Left renal pelvis (tissue), 4 donors: Measurements from ENCODE around the gene IL17B. TPM values are rescaled to one million over a fixed set of nuclear protein-coding genes. Genes with fewer than 3 reads are reported as not detected.

Source experiments
- DNase-seq, 4 donors: peaks; one replicate each; pipeline ENCODE4 v3.0.0-alpha.2; 2013; ENCODE audit warnings: low read depth in 4 of 4, low spot score in 3 of 4
- polyA plus RNA-seq, 4 donors: library from polyadenylated mRNA; unstranded; fragments of 120-200 nt; gene quantifications; one replicate each; pipeline ENCODE4 v1.2.1, GENCODE V29; 2013; ENCODE audit not compliant: insufficient read length in 4 of 4

Gene IL17B
- polyA plus RNA-seq, 4 donors = 0.52 to 1.7 (median 1.4) TPM

DNA sequence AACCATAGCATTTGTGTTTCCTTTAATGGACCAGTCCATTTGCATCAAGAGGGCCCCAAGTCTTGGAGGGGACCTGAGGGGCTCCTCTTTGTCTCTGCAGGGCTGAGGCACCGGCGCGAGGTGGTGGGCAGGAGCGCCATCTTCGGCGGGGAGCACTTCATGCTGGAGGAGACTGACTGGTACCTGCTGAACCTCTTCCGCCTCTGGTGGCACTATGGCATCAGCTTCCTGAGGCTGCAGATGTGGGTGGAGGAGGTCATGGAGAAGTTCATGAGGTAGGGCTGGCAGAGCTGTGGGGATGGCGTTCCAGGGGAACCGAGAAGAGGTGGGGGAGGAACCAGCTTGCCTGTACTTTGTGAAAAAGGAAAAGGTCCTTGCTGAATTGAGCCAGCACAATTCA is 15.2 kb downstream of the IL17B start:
- DNase-seq = no peak

DNA sequence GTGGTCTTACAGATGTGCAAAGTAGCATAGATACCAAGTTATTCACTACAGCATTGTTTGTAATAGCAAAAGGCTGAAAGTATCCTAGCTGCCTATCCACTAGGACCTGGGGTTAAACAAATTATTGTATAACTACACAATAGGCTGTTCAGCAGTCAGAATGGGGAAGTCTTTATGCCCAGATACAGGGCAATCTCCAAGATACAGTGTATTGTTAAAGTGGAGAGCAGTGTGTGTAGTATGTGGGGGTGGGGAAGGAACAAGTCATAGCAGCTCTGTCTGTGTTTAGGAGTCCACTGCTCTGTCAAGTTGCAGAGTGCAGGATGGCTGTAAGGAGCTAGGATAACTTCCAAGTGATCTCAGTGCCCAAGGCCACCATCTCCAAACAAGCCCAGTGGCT is 15.7 kb downstream of the IL17B start:
- DNase-seq = no peak

- no peak for DNase-seq
Measured at GRCh38 chr5:149362541-149362940, 16.6 kb downstream of the IL17B start.

DNA sequence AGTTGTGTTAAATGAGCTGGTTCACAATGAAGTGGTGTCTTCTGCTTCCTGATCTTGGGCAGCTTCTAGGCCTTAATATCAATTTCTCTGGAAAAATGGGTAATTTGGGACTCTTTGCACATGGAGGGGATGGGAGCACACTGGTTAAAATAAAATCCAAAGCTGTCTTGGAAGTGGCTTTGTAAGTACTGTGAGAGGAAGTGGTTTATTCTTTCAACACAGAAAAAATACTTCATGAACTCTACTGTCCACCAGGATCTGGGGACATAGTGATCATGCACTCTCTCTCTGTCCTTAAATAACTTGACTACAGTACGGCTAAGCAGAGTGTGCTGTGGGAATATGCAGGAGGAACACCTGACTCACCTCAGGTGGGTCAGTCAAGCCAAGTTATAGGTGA is 18.8 kb downstream of the IL17B start:
- DNase-seq = no peak

DNA sequence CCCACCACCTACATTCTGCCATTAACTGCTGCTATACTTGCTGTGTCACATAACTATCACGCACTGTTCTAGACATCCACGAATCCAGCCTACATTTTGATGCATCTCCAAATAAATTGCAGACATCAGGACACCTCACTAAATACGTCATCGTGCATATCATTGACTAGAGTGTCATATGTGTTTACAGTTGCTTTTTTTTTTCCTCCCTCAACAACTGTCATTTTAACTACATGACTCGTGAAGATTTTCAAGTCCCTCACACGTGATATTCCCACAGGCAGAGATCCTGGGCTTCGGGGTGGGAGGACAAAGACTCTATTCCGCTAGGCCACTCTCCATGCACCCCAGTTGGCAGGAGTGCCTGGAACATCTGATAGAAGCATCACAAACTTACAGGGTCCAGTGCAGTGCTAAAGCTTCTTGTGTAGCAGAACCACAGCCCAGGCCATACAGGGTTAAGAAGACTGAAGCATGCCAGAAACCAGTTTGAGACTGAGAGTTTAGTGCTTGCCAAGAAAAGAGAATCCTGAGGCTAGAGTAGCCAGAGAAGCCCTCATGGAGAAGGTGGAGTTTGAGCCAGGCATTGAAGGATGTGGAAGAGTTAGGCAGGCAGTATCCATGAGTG is 20.1 kb downstream of the IL17B start:
- no peak for DNase-seq

GRCh38 chr5:149358294-149358651 is 20.8 kb downstream of the IL17B start:
- DNase-seq = no peak

GRCh38 chr5:149357370-149358293 is 21.5 kb downstream of the IL17B start, which contains the start of gene PCYOX1L:
TSS of gene PCYOX1L (plus strand) at chr5:149358046. CDS start at chr5:149358069, 23 bp downstream.
- DNase-seq = peak; percentile 75 to 86 (median 82)

- DNase-seq = no peak
Measured at GRCh38 chr5:149356391-149356790, 22.7 kb downstream of the IL17B start.

DNA sequence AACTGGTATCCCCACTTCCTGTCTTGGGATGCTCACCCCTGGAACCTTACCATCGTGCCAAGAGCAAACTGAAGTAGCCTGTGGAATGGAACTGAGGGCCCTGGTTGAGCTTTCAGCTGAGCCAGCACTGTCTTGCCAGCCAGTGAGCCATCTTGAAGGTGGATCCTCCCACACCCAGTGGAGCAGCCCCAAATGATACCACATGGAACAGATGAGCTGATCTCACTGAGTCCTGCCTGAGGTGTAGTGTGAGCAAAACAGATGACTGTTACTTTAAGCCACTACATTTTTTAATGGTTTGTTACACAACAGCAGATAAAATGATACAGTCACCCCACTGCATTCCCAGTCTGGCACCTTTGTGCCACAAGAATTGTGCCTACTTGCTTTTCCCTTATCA is 23.4 kb downstream of the IL17B start:
- DNase-seq = no peak

DNA sequence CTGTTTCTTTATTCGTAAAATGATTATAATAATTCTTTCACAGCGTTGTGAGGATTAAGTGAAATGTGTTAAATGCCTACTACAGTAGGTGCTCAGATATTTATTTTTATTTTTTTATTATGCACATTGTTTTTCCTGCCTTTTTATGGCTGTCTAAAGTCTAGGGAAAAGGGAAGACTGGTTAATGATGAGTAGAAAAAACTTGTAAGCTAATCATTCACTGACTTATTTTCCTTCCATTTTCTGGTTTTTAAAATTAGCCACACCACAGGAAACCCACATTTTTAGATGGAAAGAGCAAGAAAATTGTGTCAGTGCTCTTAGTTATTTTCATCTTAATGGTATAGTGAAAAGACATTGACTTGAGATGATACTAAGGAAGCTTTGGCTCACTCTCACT is 25.2 kb downstream of the IL17B start:
- no peak for DNase-seq

DNA sequence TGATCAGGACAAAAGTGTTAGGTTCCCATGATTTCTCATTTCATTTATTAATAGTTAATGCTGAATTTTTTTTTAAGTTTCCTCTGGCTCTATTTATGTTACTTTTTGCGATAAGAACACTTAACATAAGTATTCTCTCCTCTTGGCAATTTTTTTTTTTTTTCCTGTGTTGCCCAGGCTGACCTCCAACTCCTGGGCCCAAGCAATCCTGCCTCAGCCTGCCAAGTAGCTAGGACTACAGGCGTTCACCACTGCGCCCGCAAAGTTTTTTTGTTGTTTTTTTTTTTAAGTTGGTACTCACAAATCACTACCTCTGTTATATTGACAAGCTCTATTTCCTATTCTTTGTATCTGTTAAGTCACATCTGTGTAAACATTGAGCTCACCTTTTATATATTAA is 26.9 kb downstream of the IL17B start:
- DNase-seq = no peak

DNA sequence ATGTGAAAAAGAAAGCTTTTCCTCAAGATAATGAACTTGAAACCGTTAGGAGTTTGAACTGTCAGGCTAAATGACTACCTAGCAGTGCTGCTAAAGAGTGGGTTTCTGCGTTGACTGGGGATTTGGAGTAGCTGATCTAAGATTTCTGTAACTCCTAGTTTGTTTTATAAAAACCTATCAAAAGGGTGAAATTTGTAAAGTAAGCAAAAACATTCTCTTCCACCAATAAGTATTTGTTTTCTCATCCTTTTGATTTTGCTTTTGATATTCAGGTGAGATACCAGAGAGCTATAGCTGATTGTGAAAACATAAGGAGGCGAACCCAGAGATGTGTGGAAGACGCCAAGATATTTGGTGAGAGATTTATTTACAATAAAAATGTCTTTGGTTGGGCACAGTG is 29.7 kb downstream of the IL17B start:
- no peak for DNase-seq

DNA sequence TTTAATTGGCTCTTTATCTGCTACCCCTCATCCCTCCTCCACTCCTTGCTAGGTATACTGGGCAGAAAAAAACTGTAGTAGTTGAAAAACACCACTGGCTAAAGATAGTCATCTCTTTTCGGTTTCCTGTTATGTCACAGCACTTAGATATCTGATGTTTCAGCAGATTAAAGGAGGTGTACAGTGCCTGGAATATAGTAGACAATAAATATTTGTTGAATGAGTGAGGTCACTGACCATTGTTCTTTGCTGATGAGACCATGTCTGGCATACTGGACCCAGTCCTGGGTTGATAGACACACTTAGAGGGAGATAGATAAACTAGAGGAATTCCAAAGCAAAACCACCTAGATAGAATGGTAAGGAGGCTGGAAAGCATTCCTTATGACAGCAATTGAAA is 30.6 kb downstream of the IL17B start:
- no peak for DNase-seq

DNA sequence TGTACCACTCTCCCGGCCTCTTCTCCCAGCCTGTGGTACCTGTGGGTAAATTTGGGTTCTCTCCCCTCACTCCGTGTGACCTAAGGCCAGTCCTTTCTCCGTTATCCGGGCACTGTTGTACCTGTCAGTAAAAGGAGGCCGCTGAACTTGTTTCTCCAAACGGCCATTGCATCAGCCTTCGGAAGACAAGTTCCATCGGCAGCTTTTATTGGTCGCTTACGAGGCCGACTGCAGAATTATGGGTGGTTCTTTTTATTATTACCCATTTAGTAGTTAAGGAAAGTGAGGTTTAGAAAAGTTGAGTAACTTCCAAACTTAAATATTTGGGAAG is 33.2 kb downstream of the IL17B start:
- no peak for DNase-seq

DNA sequence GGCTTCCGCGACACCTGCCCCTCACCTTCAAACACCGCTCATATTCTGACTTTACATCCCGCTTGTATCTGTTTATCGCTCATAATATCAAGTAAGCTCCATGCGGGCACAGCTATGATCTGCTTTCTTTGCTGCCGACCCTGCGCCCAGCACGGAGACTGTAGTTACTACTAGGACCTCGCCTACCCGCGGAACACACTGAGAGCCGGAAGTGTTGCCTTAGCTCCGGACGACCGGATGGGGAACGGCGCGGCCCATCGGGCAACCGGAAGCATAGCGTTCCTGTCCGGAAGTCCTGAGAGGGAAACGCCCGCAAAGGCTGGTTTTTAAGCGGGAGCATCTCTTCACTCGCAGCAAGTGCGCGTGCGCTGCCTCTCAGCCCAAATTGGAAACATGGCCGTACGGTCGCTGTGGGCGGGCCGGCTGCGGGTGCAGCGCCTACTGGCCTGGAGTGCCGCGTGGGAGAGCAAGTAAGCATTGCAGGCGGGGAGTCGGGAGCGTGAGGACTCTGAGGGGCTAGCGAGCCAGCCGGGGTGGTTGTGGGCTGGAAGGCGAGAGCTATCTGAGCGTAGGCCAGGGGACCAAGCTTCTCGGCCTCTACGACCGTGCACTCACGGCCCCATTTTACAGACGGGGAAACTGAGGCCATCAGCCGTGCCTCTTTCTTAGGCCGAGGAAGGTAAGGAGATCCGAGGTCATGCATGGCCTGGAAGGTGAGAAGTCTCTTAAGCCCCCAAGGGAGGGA is 33.8 kb downstream of the IL17B start, which contains the start of gene GRPEL2:
Gene GRPEL2 (plus strand): TSS at position 353 of the 745 bp plus-strand sequence. CDS start 41 bp downstream, at position 394.
- DNase-seq = peak; percentile 87 to 94 (median 90)

DNA sequence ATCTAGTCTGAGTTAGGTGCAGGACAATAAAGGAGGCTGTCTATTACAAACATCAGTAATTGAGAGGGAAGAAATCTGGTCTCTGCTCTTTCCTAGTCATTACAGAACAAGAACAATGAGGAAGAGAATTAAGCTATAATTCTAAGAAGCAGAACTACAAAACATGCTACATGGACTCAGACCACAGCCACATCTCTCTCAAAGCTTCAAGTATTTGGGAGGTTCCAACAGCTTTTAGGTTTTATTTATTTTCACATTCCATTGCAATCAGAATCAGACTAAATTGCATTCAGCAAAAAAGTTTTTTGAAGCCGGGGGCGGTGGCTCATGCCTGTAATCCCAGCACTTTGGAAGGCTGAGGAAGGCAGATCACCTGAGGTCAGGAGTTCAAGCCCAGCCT is 34.9 kb downstream of the IL17B start:
- DNase-seq = no peak

DNA sequence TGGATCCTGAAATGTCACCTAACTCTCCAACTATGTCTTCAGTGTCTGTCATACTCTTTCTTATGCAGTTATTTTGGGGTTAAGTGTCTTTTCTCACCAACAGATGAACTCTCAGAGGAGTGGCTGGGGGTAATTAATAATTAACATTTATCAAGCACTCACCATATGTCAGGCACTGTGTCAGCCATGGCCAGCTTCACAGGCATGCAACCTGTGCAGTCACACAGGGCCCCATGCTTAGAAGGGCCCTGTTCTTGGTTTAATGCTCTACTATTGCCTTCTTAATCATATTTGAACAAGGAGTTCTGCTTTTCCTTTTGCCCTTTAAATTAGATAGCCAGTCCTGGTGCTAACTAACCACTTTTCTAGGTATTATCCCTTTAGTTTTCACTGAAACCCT is 37.2 kb downstream of the IL17B start:
- no peak for DNase-seq

GRCh38 chr5:149340920-149341319 is 38.2 kb downstream of the IL17B start:
- DNase-seq = no peak

- DNase-seq = no peak
Measured at GRCh38 chr5:149338364-149338763, 40.7 kb downstream of the IL17B start.

DNA sequence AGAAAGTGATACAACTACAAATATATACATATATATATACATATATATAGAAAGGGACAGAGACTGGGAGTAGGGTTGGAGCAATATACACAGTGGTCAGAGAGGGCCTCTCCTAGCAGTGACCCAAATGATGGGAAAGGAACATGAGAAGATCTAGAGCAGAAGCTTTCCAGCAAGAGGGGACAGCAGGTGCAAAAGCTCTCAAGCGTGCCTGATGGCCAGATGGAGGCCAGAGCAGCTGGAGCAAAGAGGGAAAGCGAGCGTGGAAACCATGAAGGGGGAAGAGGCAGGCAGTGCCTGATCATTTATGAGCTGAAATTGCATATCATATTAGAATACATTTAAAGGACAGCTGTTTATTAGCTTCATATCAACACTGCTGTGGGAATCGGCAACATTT is 41.4 kb downstream of the IL17B start:
- DNase-seq = no peak

GRCh38 chr5:149333711-149334443 is 45.2 kb downstream of the IL17B start:
- DNase-seq = no peak
